A673 (cell line): ENCODE results near the gene NAMPT.

Source experiments
- EZH2 ChIP-seq: fragments of 200-600 bp; sonication (generic); IDR thresholded peaks from 2 replicates; pipeline ENCODE4 v1.6.1; 2017; ENCODE audit warnings: borderline replicate concordance, low read depth, mild to moderate bottlenecking, mixed read lengths, antibody characterized with exemption, low read length; ENCODE audit not compliant: poor library complexity, severe bottlenecking
- TF ChIP-seq, protein P1 (sequence below): fragments of 300-800, 200-600 bp; sonication (generic); conservative IDR thresholded peaks from 2 replicates; pipeline ENCODE4 v1.5.1; 2017; ENCODE audit warnings: low read depth, mild to moderate bottlenecking, antibody characterized with exemption, low read length, moderate library complexity, mixed read lengths

DNA sequence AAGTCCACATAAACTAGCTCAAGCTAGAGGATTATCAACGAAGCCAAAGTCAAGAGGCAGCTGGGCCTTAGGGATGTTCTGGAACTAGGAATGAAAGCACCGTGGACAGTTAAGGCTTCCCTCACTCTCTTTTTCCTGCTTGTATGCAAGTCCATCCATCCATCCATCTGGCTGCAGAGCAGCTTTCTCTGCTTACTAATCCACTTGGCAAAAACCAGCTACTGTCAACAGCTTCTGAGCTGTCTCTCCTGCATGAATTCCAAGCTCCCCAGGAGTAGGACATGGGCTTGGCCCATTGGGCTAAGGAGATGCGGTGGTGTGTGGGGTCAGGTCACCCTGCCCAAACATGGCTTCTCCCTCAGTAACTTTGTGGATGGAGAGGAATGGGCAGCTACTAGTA lies 66.2 kb downstream of the NAMPT start:
- TF ChIP-seq, protein P1, sequence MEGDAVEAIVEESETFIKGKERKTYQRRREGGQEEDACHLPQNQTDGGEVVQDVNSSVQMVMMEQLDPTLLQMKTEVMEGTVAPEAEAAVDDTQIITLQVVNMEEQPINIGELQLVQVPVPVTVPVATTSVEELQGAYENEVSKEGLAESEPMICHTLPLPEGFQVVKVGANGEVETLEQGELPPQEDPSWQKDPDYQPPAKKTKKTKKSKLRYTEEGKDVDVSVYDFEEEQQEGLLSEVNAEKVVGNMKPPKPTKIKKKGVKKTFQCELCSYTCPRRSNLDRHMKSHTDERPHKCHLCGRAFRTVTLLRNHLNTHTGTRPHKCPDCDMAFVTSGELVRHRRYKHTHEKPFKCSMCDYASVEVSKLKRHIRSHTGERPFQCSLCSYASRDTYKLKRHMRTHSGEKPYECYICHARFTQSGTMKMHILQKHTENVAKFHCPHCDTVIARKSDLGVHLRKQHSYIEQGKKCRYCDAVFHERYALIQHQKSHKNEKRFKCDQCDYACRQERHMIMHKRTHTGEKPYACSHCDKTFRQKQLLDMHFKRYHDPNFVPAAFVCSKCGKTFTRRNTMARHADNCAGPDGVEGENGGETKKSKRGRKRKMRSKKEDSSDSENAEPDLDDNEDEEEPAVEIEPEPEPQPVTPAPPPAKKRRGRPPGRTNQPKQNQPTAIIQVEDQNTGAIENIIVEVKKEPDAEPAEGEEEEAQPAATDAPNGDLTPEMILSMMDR: no peak
- no peak for TF ChIP-seq EZH2
